Glutamatergic neuron (in vitro differentiated cells): ENCODE measurements around the gene GFRA1. TPM values are rescaled to one million over a fixed set of nuclear protein-coding genes. Genes with fewer than 3 reads are reported as not detected.

Experiments used
- DNase-seq: peaks from one replicate; pipeline ENCODE4 v3.0.0; 2022
- H3K27ac Mint-ChIP-seq: one replicate; pipeline ENCODE4 v1.8.0; 2020; ENCODE audit warnings: mild to moderate bottlenecking, mixed read lengths, inconsistent platforms; ENCODE audit not compliant: unreplicated experiment
- H3K27me3 Mint-ChIP-seq: one replicate; pipeline ENCODE4 v1.8.0; 2020; ENCODE audit warnings: mild to moderate bottlenecking, moderate library complexity, mixed read lengths, inconsistent platforms; ENCODE audit not compliant: unreplicated experiment
- H3K36me3 Mint-ChIP-seq: one replicate; pipeline ENCODE4 v1.8.0; 2020; ENCODE audit warnings: mild to moderate bottlenecking, mixed read lengths, inconsistent platforms; ENCODE audit not compliant: unreplicated experiment
- H3K4me1 Mint-ChIP-seq: one replicate; pipeline ENCODE4 v1.8.0; 2020; ENCODE audit warnings: mild to moderate bottlenecking, low read depth, mixed read lengths, inconsistent platforms; ENCODE audit not compliant: unreplicated experiment
- H3K4me3 Mint-ChIP-seq: one replicate; pipeline ENCODE4 v1.8.0; 2020; ENCODE audit warnings: mild to moderate bottlenecking, mixed read lengths, inconsistent platforms; ENCODE audit not compliant: unreplicated experiment
- H3K9me3 Mint-ChIP-seq: one replicate; pipeline ENCODE4 v1.8.0; 2020; ENCODE audit warnings: mild to moderate bottlenecking, moderate library complexity, mixed read lengths, inconsistent platforms; ENCODE audit not compliant: unreplicated experiment
- CTCF ChIP-seq: fragments of 200-600 bp; sonication (generic); IDR thresholded peaks from one replicate; pipeline ENCODE4 v1.5.0; 2021; ENCODE audit not compliant: partially characterized antibody, unreplicated experiment
- total RNA-seq: library from RNA; stranded (reverse); fragmentation: NEBNext Ultra II Directional; extraction: Animal tissue kit (Norgen Biotek cat#: 25700); gene quantifications from one replicate; pipeline ENCODE4 v1.2.1, GENCODE V29; 2021; ENCODE audit not compliant: unreplicated experiment

The GFRA1 gene
- total RNA-seq, 1 donor from 2014 or later: 347 TPM

GRCh38 chr10:116203661-116204060 lies 69.3 kb downstream of the GFRA1 start:
- no peak for DNase-seq
- Mint-ChIP-seq H3K27ac (no peak overlapping the region), H3K36me3 (no peaks in the 10 kb centered on the region), H3K9me3 (peaks cover 21% of the 10 kb centered on the region), H3K4me3 (no peak overlapping the region), H3K27me3 (peaks cover 5% of the 10 kb centered on the region), H3K4me1 (peaks cover 49% of the 10 kb centered on the region)
- TF ChIP-seq CTCF: no peak

- no peak overlapping the region for H3K4me3 Mint-ChIP-seq
- H3K27me3 Mint-ChIP-seq: peaks cover 5% of the 10 kb centered on the region
- TF ChIP-seq CTCF: no peak
- DNase-seq: no peak
- H3K9me3 Mint-ChIP-seq: peaks cover 25% of the 10 kb centered on the region
- H3K4me1 Mint-ChIP-seq: peaks cover 45% of the 10 kb centered on the region
- no peak overlapping the region for H3K27ac Mint-ChIP-seq
- H3K36me3 Mint-ChIP-seq: peaks cover 4% of the 10 kb centered on the region
These were observed 71.2 kb downstream of the GFRA1 start for GRCh38 chr10:116201670-116202430.

GRCh38 chr10:116201011-116201410 lies 72.0 kb downstream of the GFRA1 start:
- Mint-ChIP-seq H3K36me3 (peaks cover 4% of the 10 kb centered on the region), H3K9me3 (peaks cover 26% of the 10 kb centered on the region), H3K27ac (no peak overlapping the region), H3K27me3 (peaks cover 5% of the 10 kb centered on the region), H3K4me3 (no peak overlapping the region), H3K4me1 (peaks cover 44% of the 10 kb centered on the region)
- DNase-seq: no peak
- TF ChIP-seq CTCF: no peak

GRCh38 chr10:116198676-116199035 lies 74.3 kb downstream of the GFRA1 start:
- H3K27ac Mint-ChIP-seq: peak overlapping the region; percentile 41
- peaks cover 8% of the 10 kb centered on the region for H3K27me3 Mint-ChIP-seq
- peaks cover 25% of the 10 kb centered on the region for H3K36me3 Mint-ChIP-seq
- H3K4me1 Mint-ChIP-seq: peaks cover 42% of the 10 kb centered on the region
- H3K9me3 Mint-ChIP-seq: peaks cover 33% of the 10 kb centered on the region
- no peak for DNase-seq
- H3K4me3 Mint-ChIP-seq: no peak overlapping the region
- no peak for TF ChIP-seq CTCF

- DNase-seq: no peak
- Mint-ChIP-seq H3K4me3 (no peak overlapping the region), H3K27me3 (peaks cover 8% of the 10 kb centered on the region), H3K27ac (peak overlapping the region; percentile 41), H3K36me3 (peaks cover 25% of the 10 kb centered on the region), H3K9me3 (peaks cover 33% of the 10 kb centered on the region), H3K4me1 (peaks cover 41% of the 10 kb centered on the region)
- no peak for TF ChIP-seq CTCF
These were observed 74.9 kb downstream of the GFRA1 start for GRCh38 chr10:116197946-116198675.
